ENCODE data around the gene DNLZ. TPM values are rescaled to one million over a fixed set of nuclear protein-coding genes. Genes with fewer than 3 reads are reported as not detected.

DNLZ gene
- polyA plus RNA-seq, 1 of the 3 experiments (the other 2 are of a cell fraction) = 40.6 TPM

GRCh38 chr9:136381311-136381710 is 17.8 kb upstream of the DNLZ start:
- H3K9ac ChIP-seq = no peak overlapping the region
- ChIA-PET POLR2A (no interaction called here), CTCF (interaction anchor here (0.6 to 1.3 kb wide), 4 partner anchors 12 to 18 kb away, joined by 3 to 10 read pairs (median 4); partner anchors contain the start of genes DNLZ and SNAPC4)
- H2AFZ ChIP-seq (ENCODE audit: low read depth) = no peak overlapping the region
- 95% methylated on average over 9 of the region's 9 CpGs for WGBS (ENCODE audit: low lambda C conversion rate)
- peaks cover 14 to 65% of the 10 kb centered on the region in 2 experiments for H3K36me3 ChIP-seq (replicated peaks in 1 of 2; ENCODE audit: control insufficient read depth in 1 of 2, insufficient read depth in 2 of 2, low read length in 1 of 2)
- H3K9me3 ChIP-seq = no peaks in the 10 kb centered on the region
- H3K9me2 ChIP-seq = no peaks in the 10 kb centered on the region
- H3K27me3 ChIP-seq (ENCODE audit: insufficient read depth) = no peaks in the 10 kb centered on the region
- no peak overlapping the region for H3K4me2 ChIP-seq
- no peak for DNase-seq
- TF ChIP-seq CTCF (IDR thresholded peaks at IDR 0.05) = no peak
- TF ChIP-seq ZBTB33 (IDR thresholded peaks at IDR 0.05; ENCODE audit: borderline replicate concordance, low read depth) = no peak
- TF ChIP-seq RAD21 (IDR thresholded peaks at IDR 0.05; ENCODE audit: low read length) = no peak
- TF ChIP-seq SIN3A (IDR thresholded peaks at IDR 0.05; ENCODE audit: borderline replicate concordance, low read depth, low read length) = no peak
- TF ChIP-seq RXRA (IDR thresholded peaks at IDR 0.05; ENCODE audit: borderline replicate concordance, low read depth) = no peak
- no peak for TF ChIP-seq EZH2phosphoT487 (IDR thresholded peaks at IDR 0.05; ENCODE audit: borderline replicate concordance, low read depth)
- no peak for TF ChIP-seq TEAD4 (IDR thresholded peaks at IDR 0.05; ENCODE audit: borderline replicate concordance, insufficient read depth)
- H4K20me1 ChIP-seq (ENCODE audit: insufficient read depth) = no peaks in the 10 kb centered on the region
- no peak overlapping the region for H3K27ac ChIP-seq (ENCODE audit: low read depth in 2 of 2, low read length in 1 of 2)
- no peak overlapping the region for H3K4me3 ChIP-seq (ENCODE audit: low read depth in 2 of 2, low read length in 1 of 2)
- H3K79me2 ChIP-seq (ENCODE audit: insufficient read depth) = no peaks in the 10 kb centered on the region
- no peaks in the 10 kb centered on the region for H3K4me1 ChIP-seq (ENCODE audit: control insufficient read depth in 1 of 2, insufficient read depth in 2 of 2, low read depth in 1 of 2, low read length in 1 of 2)
- peaks cover 5% of the 10 kb centered on the region for H3F3A ChIP-seq (replicated peaks; ENCODE audit: insufficient read depth)

- DNase-seq = no peak
- CTCF ChIA-PET = interaction anchor here (1.3 to 3.9 kb wide), 2 partner anchors 17 to 18 kb away, joined by 3 to 15 read pairs; partner anchors contain the start of gene DNLZ
Measured at GRCh38 chr9:136380381-136380780, 16.8 kb upstream of the DNLZ start.

More at GRCh38 chr9:136380381-136380780, 16.8 kb upstream of the DNLZ start:
- 95% methylated on average over 10 of the region's 17 CpGs for WGBS (ENCODE audit: low lambda C conversion rate)
- peaks cover under 1% of the 10 kb centered on the region for H3F3A ChIP-seq (replicated peaks; ENCODE audit: insufficient read depth)
- H3K4me2 ChIP-seq = no peak overlapping the region
- H3K36me3 ChIP-seq (replicated peaks in 1 of 2; ENCODE audit: control insufficient read depth in 1 of 2, insufficient read depth in 2 of 2, low read length in 1 of 2) = peaks cover 9 to 72% of the 10 kb centered on the region in 2 experiments
- no peak overlapping the region for H3K9ac ChIP-seq
- H3K27ac ChIP-seq (ENCODE audit: low read depth in 2 of 2, low read length in 1 of 2) = no peak overlapping the region
- H3K9me2 ChIP-seq = no peaks in the 10 kb centered on the region
- no peaks in the 10 kb centered on the region for H3K27me3 ChIP-seq (ENCODE audit: insufficient read depth)
- no peak for TF ChIP-seq NRF1 (IDR thresholded peaks at IDR 0.05; ENCODE audit: low read depth, low read length)
- H3K4me1 ChIP-seq (ENCODE audit: control insufficient read depth in 1 of 2, insufficient read depth in 2 of 2, low read depth in 1 of 2, low read length in 1 of 2) = peaks cover 0 to 8% of the 10 kb centered on the region in 2 experiments; a peak in 1 of 4 replicates
- H3K79me2 ChIP-seq (ENCODE audit: insufficient read depth) = no peaks in the 10 kb centered on the region
- POLR2A ChIA-PET = no interaction called here
- H2AFZ ChIP-seq (ENCODE audit: low read depth) = no peak overlapping the region
- no peaks in the 10 kb centered on the region for H3K9me3 ChIP-seq
- H3K4me3 ChIP-seq (ENCODE audit: low read depth in 2 of 2, low read length in 1 of 2) = no peak overlapping the region
- no peaks in the 10 kb centered on the region for H4K20me1 ChIP-seq (ENCODE audit: insufficient read depth)

Measured in SK-N-SH (cell line).